WTC11 (cell line): ENCODE measurements around the gene GALNT16. TPM values are rescaled to one million over a fixed set of nuclear protein-coding genes. Genes with fewer than 3 reads are reported as not detected.

ENCODE experiments used
- ATAC-seq: fragments of 200-7000 bp; cut with Tn5 transposase; 2 replicates; pipeline ENCODE4 v1.10.0; 2021; ENCODE audit warnings: mild to moderate bottlenecking, moderate library complexity
- CTCF ChIA-PET: fragments of 300-600 bp; sonication (Branson Sonifier 250); formaldehyde crosslinking; loops from one replicate; lab custom pipeline; 2021; ENCODE audit warnings: antibody characterized with exemption; lab: Charles Lee
- POLR2A ChIA-PET: fragments of 350-600 bp; sonication (Branson Sonifier 250); formaldehyde crosslinking; loops from one replicate; lab custom pipeline; 2021; ENCODE audit warnings: antibody characterized with exemption; lab: Charles Lee
- DNase-seq: peaks from one replicate; pipeline ENCODE4 v3.0.0; 2021; ENCODE audit warnings: low spot score
- H3K27ac Mint-ChIP-seq: 2 replicates; pipeline ENCODE4 v1.8.0; 2021; ENCODE audit warnings: mixed read lengths
- H3K27me3 Mint-ChIP-seq: 2 replicates; pipeline ENCODE4 v1.8.0; 2021; ENCODE audit warnings: low read depth, mild to moderate bottlenecking, moderate library complexity, mixed read lengths
- H3K36me3 Mint-ChIP-seq: 2 replicates; pipeline ENCODE4 v1.8.0; 2021; ENCODE audit warnings: mixed read lengths
- H3K4me1 Mint-ChIP-seq: 2 replicates; pipeline ENCODE4 v1.8.0; 2022; ENCODE audit warnings: mixed read lengths
- H3K4me3 Mint-ChIP-seq: 2 replicates; pipeline ENCODE4 v1.8.0; 2021; ENCODE audit warnings: mild to moderate bottlenecking, moderate library complexity, mixed read lengths
- H3K9me3 Mint-ChIP-seq: 2 replicates; pipeline ENCODE4 v1.8.0; 2021; ENCODE audit warnings: mixed read lengths
- ARID4B ChIP-seq: sonication (generic); formaldehyde crosslinking; IDR thresholded peaks from 2 replicates; pipeline ENCODE4 v1.8.0; 2023; ENCODE audit warnings: missing genetic modification reagents, mild to moderate bottlenecking, borderline replicate concordance
- ATF1 ChIP-seq: sonication (generic); formaldehyde crosslinking; IDR thresholded peaks from 2 replicates; pipeline ENCODE4 v1.8.1; 2023; ENCODE audit warnings: mild to moderate bottlenecking, moderate library complexity, missing genetic modification reagents
- ATF2 ChIP-seq: sonication (generic); formaldehyde crosslinking; IDR thresholded peaks from 2 replicates; pipeline ENCODE4 v1.8.1; 2022; ENCODE audit warnings: low read depth, missing genetic modification reagents, borderline replicate concordance
- ATF6 ChIP-seq: sonication (generic); formaldehyde crosslinking; IDR thresholded peaks from 2 replicates; pipeline ENCODE4 v1.8.1; 2023; ENCODE audit warnings: mild to moderate bottlenecking, missing genetic modification reagents
- CREB1 ChIP-seq: sonication (generic); formaldehyde crosslinking; IDR thresholded peaks from 2 replicates; pipeline ENCODE4 v1.8.0; 2023; ENCODE audit warnings: mild to moderate bottlenecking, missing genetic modification reagents
- CTCF ChIP-seq: fragments of 200-600 bp; IDR thresholded peaks from 2 replicates; pipeline ENCODE4 v1.8.0; 2022; ENCODE audit warnings: antibody characterized with exemption
- E2F4 ChIP-seq: sonication (generic); formaldehyde crosslinking; IDR thresholded peaks from 2 replicates; pipeline ENCODE4 v1.8.1; 2022; ENCODE audit warnings: low read depth, mild to moderate bottlenecking, moderate library complexity, missing genetic modification reagents, borderline replicate concordance
- FOXJ3 ChIP-seq: sonication (generic); formaldehyde crosslinking; IDR thresholded peaks from 2 replicates; pipeline ENCODE4 v1.9.0; 2021; ENCODE audit warnings: missing genetic modification reagents, mild to moderate bottlenecking, borderline replicate concordance
- FOXK1 ChIP-seq: sonication (generic); formaldehyde crosslinking; IDR thresholded peaks from 2 replicates; pipeline ENCODE4 v1.8.0; 2022; ENCODE audit warnings: mild to moderate bottlenecking, moderate library complexity, missing genetic modification reagents
- GABPB1 ChIP-seq: sonication (generic); formaldehyde crosslinking; IDR thresholded peaks from 2 replicates; pipeline ENCODE4 v1.8.1; 2023; ENCODE audit warnings: mild to moderate bottlenecking, missing genetic modification reagents
- HMGXB4 ChIP-seq: sonication (generic); formaldehyde crosslinking; IDR thresholded peaks from 2 replicates; pipeline ENCODE4 v1.8.1; 2023; ENCODE audit warnings: mild to moderate bottlenecking, moderate library complexity, missing genetic modification reagents
- IRF1 ChIP-seq: sonication (generic); formaldehyde crosslinking; IDR thresholded peaks from 2 replicates; pipeline ENCODE4 v1.8.0; 2023; ENCODE audit warnings: missing genetic modification reagents
- JUN ChIP-seq: sonication (generic); formaldehyde crosslinking; IDR thresholded peaks from 2 replicates; pipeline ENCODE4 v1.8.0; 2023; ENCODE audit warnings: mild to moderate bottlenecking, missing genetic modification reagents
- NR3C1 ChIP-seq: sonication (generic); formaldehyde crosslinking; conservative IDR thresholded peaks from 2 replicates; pipeline ENCODE4 v1.8.1; 2023; ENCODE audit warnings: low read depth, mild to moderate bottlenecking, missing genetic modification reagents
- PRDM15 ChIP-seq: sonication (generic); formaldehyde crosslinking; IDR thresholded peaks from 2 replicates; pipeline ENCODE4 v1.8.0; 2022; ENCODE audit warnings: missing genetic modification reagents
- SMAD4 ChIP-seq: sonication (generic); formaldehyde crosslinking; IDR thresholded peaks from 2 replicates; pipeline ENCODE4 v1.8.0; 2022; ENCODE audit warnings: mild to moderate bottlenecking, missing genetic modification reagents
- USF1 ChIP-seq: sonication (generic); formaldehyde crosslinking; IDR thresholded peaks from 2 replicates; pipeline ENCODE4 v1.8.0; 2022; ENCODE audit warnings: mild to moderate bottlenecking, missing genetic modification reagents
- ZNF263 ChIP-seq: sonication (generic); formaldehyde crosslinking; IDR thresholded peaks from 2 replicates; pipeline ENCODE4 v1.8.1; 2022; ENCODE audit warnings: low read depth, mild to moderate bottlenecking, moderate library complexity, missing genetic modification reagents
- total RNA-seq: library from RNA; stranded (reverse); gene quantifications from 3 replicates; pipeline ENCODE4 v1.2.3, GENCODE V29; 2021

The GALNT16 gene
- total RNA-seq, 1 experiment from 2014 or later: 4.5 TPM

- TF ChIP-seq NR3C1 (CRISPR knock-in tag) (no peak), USF1 (CRISPR knock-in tag) (no peak), ARID4B (CRISPR knock-in tag) (no peak), IRF1 (CRISPR knock-in tag) (no peak), FOXJ3 (CRISPR knock-in tag) (no peak), SMAD4 (CRISPR knock-in tag) (no peak), CREB1 (CRISPR knock-in tag) (no peak)
These were observed 7.5 kb downstream of the GALNT16 start (continued) for GRCh38 chr14:69267492-69267891.

- no peaks in the 10 kb centered on the region for H3K27me3 Mint-ChIP-seq
- H3K4me3 Mint-ChIP-seq: no peak overlapping the region
- DNase-seq: no peak
- H3K4me1 Mint-ChIP-seq: no peaks in the 10 kb centered on the region
- H3K9me3 Mint-ChIP-seq: no peaks in the 10 kb centered on the region
- no peak for ATAC-seq
- no peaks in the 10 kb centered on the region for H3K36me3 Mint-ChIP-seq
- CTCF ChIA-PET: interaction anchor here (0.5 to 1.0 kb wide), 2 partner anchors 20 to 102 kb away, joined by 3 to 4 read pairs; no protein-coding TSS in a partner anchor
- H3K27ac Mint-ChIP-seq: no peak overlapping the region
- POLR2A ChIA-PET: no interaction called here
- TF ChIP-seq HMGXB4 (CRISPR knock-in tag) (no peak), CTCF (no peak), JUN (CRISPR knock-in tag) (no peak), CREB1 (CRISPR knock-in tag) (no peak), ATF6 (CRISPR knock-in tag) (no peak), GABPB1 (no peak), ZNF263 (CRISPR knock-in tag) (no peak), PRDM15 (CRISPR knock-in tag) (no peak), ATF1 (no peak), FOXK1 (CRISPR knock-in tag) (no peak), E2F4 (CRISPR knock-in tag) (no peak), ATF2 (no peak)
These were observed 8.3 kb downstream of the GALNT16 start for GRCh38 chr14:69268223-69268622.
